Lung microvascular endothelial cell (primary cell): ENCODE measurements around the gene CCDC74A. TPM values are rescaled to one million over a fixed set of nuclear protein-coding genes. Genes with fewer than 3 reads are reported as not detected.
A peak's percentile ranks its signal among the peaks of the same experiment; 100 is the strongest.
"Not testable (repeated sequence)": the region's sequence is repeated elsewhere in the genome, so short reads cannot be mapped to it uniquely, and the experiment has no call there.

Experiments used
- DNase-seq, 2 donors: peaks; one replicate each; pipeline versions ENCODE4 v3.0.0 to v3.0.0-alpha.2; 2010; ENCODE audit warnings: low read depth in 2 of 2
- total RNA-seq: library from RNA; depleted of rRNA; stranded (reverse); fragments of >200 nt; gene quantifications from 2 replicates; pipeline ENCODE4 v1.2.1, GENCODE V29; 2014

Gene CCDC74A
- 3.5 and 5.6 TPM in 2 replicates for total RNA-seq

DNA sequence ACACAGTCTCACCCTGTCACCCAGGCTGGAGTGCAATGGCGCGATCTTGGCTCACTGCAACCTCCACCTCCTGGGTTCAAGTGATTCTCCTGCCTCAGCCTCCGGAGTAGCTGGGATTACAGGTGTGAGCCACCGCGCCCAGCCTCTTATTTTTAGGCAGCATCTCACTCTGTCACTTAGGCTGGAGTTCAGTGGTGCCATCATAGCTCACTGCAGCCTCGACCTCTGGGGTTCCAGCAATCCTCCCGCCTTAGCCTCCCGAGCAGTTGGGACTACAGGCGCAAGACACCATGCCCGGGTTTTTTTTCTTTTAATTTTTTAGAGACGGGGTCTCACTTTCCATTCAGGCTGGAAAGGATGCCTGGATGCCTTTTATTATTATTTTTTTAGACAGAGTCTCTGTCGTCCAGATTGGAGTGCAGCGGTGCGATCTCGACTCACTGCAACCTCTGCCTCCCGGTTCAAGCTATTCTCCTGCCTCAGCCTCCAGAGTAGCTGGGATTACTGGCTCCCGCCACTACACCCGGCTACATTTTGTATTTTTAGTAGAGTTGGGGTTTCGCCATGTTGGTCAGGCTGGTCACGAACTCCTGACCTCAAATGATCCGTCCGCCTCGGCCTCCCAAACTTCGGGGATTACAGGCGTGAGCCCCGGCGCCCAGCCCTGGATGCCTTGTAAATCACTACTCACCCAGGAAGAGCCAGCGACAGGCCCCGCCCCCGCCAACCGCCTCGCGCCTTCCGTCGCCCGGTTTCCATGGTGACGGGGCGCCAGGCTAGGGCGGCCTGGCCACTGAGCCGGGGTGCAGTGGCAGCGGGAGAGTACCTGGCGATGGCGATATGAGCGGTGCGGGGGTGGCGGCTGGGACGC, at the start of gene CCDC74A:
Gene CCDC74A, plus strand, starts transcription at position 758 of the 871 bp plus-strand sequence. Its CDS starts 83 bp downstream, at position 841.
- not testable (repeated sequence) for DNase-seq

DNA sequence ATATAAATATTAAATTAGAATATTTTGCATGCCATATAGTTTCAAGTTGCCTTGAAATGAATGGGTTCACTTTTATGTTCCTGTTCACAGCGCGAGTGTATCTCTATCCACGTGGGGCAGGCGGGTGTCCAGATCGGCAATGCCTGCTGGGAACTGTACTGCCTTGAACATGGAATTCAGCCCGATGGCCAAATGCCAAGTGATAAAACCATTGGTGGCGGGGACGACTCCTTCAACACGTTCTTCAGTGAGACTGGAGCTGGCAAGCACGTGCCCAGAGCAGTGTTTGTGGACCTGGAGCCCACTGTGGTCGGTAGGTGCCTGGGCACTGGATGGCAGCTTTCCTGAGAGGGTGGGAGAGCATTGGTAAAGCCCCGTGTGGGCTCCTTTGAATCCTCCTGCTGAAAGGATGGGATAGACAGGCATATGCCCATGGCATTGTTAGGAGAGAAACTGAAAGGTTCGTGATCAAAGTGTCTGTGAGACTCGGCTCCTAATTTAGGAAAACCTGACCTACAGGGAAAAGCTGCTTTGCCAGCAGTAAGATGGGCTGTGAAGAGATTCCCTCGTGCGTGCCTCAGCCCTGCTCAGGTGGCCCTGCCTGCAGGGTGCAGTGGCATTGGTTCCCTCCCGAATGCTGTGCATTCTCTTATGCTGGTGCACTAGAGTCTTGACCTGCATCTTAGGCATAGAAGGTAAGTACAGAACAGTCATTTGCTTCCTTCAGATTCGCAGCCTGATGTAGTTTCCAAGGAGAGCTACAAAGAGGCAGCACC, 49.4 kb upstream of the CCDC74A start:
- DNase-seq = not testable (repeated sequence)

DNA sequence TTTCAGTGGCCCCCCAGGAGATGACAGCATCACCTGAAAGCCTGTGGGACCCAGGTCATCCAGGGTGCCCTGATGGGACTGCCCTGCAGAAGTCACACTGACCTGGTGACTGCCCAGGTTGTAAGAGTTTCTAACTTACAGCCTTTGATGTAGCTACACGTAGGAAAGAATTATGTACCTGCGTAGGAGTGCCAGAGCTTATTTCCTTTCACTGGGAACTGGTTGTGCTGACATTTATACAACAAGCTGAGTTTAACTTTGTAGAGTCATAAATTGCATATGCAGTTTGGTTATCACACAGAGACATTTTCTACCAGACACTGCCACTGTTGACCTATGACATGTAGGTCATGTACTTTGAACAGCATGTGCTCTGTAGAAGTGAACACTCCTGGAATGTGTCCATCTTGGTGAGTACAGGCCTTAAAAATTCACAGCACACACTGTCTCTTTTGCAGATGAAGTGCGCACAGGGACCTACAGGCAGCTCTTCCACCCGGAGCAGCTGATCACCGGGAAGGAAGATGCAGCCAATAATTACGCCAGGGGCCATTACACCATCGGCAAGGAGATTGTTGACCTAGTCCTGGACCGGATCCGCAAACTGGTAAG, 48.7 kb upstream of the CCDC74A start:
- not testable (repeated sequence) for DNase-seq

DNA sequence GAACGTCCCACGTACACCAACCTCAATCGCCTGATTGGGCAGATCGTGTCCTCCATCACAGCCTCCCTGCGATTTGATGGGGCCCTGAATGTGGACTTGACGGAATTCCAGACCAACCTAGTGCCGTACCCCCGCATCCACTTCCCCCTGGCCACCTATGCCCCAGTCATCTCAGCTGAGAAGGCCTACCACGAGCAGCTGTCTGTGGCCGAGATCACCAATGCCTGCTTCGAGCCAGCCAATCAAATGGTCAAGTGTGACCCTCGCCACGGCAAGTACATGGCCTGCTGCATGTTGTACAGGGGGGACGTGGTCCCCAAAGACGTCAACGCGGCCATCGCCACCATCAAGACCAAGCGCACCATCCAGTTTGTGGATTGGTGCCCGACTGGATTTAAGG, 47.3 kb upstream of the CCDC74A start:
- not testable (repeated sequence) for DNase-seq

DNA sequence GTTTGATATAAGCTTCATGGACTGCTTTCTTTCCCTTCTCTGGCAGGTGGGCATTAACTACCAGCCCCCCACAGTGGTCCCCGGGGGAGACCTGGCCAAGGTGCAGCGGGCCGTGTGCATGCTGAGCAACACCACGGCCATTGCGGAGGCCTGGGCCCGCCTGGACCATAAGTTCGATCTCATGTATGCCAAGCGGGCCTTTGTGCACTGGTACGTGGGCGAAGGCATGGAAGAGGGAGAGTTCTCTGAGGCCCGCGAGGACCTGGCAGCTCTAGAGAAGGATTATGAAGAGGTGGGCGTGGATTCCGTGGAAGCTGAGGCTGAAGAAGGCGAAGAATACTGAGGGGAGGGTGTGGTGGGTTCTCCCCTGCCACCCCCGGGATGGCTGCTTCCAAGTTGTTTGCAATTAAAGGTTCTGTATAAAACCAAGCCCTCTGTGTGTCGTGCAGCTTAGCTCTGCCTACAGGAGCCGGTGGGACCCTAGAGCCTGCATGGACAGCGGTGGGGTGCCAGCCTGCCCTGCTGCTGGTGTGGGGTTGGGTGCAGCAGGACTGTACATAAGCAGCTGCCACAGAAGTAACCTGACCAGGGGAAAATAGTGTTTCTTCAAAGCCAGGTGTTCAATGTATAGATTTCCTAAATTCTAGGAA, 45.1 kb upstream of the CCDC74A start:
- DNase-seq = not testable (repeated sequence)

DNA sequence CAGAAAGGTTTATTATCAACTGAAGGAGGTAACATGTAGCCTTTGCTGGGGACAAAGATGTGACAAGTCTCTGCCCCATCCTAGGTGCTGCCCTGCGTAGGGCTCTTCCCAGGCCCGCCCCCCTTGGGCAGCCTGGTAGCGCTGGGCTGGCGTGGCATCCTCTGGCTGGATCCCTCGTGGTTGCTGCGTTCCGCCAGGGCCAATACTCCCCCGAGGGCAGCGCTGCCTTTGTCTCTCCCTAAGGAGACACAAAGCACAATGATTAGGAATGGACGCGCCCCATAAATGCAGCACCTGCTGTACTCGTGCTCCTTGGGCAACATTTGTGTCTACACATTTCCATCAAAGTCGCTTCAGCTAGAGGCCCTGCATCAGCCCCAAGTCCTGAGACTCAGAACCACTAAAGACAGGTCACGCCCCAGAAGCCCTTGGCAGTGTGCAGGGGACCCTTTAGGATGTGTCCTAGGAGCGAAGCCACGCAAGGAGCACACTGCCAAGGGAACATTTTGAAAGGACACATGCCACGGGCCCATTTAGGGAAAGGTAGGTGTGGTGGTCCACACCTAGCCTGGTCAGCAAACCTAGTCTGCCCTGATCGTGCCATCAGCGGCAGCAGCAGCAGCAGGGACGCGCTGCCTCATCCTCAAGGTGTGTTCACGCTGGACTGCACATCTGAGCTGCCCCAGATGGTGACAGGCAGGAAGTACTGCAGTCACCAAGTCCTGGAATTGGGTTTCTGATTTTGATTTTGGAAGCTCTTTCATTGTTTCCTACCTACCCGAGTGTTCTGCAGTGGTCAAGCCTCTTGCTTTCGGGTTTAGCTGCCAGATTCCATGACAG, 43.5 kb upstream of the CCDC74A start:
- not testable (repeated sequence) for DNase-seq

DNA sequence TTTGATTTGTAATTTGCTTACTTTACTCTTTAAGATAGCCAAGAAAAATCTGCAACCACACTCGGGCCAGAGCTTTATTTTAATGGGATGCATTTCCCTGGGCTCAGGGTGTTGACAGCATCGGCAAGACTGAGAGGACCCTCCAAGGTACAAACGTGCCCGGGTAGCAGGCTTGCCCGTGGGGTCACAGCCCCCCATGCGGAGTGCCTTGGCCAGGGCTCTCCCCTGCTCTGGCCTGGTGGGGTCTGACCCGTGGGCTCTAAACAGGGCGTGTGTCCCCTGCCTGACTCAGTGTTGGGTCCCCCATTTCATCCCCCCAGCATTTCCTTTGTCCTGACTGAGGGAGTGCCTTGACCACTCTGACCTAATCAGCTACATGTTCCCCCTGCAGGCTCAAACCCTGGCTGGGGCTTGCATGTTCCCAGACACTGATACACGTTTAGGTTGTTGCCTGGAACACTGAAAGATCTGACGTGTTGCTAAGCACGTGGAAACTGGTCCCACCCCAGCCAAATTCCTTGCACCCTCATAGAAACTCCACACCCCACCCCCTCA, 42.7 kb upstream of the CCDC74A start:
- DNase-seq = not testable (repeated sequence)

DNA sequence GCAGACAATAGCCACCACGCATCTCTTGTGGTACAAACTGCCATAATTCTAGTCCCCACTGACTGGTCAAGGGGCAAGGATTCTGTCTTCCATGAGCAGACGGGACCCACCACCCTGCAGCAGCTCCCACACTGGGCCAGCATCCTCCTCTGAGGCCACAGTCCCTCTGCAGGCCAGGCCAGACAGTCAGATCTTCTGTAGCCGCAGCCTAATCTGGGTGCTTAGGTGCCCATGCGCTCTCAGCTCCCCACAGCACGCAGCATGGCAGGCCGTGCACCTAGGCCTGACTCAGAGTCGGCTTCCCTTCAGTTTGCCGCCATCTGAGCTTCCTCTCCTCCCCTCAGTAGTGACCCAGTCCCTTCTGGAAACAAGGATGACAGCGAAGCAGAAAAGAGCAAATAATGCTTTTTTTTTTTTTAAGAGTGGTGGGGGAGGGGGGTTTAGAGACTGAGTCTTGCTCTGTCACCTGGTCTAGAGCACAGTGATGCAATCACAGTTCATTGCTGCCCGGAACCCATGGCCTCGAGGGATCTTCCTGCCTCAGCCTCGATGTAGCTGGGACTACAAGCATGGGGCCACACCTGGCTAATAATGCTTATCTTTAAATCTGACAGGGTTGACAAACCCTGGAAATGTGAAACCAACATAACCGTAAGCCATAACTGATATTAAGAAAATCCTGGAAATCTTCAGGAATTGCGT, 41.3 kb upstream of the CCDC74A start:
- not testable (repeated sequence) for DNase-seq

DNA sequence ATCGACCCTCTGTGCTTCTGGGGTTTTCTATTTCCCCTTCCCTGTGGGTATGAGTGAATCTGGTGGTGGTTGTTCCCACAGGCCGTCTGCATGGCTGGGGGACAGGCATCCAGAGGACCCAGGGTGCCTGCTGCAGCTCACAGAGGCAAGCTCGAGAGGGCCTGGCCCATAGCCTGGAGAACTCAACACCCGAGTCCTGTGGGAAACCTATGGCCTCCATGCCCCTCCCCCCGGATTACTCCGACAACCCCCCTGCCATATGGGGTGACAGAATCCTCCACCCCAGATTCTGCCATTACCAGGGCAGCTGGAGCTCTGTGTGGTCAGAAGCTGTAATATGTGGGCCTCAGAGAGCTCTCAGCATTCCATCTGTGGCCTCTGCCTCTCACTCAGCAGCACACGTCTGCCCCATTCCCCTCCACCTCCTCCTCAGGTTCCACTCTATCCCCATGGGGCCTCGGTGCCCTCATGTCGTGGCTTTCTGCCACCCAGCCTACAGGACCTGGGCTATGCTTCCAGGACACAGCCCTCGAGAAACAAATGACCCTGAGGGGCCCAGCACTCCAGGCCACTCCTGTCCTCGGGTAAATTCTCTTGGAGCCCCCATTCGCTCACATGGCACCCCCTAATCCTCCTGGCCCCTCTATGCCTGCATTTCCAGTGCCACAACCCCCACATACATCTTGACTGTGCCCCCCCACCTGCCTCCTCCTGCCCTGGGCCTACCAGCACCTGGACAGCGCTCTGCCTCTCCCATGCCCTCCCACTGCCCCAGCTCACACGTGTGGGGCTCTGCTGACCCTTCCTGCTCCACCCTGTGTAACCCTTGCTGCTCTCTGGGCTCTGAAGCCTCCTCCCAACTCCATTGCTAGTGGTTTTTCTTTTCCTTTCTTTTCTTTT, 39.1 kb upstream of the CCDC74A start:
- no peak for DNase-seq

DNA sequence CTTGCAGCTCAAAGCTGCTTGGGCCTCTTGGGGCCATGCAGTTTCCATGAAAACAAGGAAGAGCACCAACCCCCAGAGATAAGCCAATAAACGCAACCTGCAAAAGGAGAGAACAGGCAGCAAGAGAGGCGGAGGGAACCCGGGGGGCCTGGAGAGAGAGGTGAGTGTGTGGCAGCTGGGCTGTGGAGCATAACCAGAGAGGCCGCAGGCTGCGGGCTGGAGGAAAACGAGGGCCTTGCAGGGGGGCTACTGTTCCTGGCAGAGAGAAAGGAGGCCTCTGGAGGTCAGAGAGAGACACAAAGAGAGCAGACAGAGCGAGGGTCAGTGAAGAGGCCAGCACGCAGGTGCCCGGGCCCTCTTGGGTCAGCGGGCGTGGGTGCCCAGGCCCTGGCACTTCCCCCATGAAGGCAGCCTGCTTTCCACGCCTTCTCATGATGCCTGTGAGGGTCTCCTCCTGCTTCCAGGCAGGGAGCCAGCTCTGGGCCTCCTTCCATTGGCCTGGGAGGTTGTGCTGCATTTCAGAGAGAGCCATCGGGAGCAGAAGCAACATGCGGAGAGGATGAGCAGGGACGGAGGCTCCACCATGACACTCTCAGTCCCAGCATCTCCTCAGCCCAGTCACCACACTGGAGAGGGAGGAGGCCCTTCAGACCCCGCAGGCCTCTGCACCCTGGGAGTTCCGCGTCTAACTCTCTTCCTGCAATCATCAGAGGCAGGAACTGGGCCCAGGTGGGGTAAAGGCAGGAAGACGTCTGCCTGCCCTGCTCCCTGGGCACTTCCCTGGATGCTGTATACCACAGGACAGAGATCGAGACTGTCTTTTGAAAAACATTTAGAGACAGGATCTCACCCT, 36.8 kb upstream of the CCDC74A start:
- DNase-seq = peak in 1 of 2 donors; percentile 24

DNA sequence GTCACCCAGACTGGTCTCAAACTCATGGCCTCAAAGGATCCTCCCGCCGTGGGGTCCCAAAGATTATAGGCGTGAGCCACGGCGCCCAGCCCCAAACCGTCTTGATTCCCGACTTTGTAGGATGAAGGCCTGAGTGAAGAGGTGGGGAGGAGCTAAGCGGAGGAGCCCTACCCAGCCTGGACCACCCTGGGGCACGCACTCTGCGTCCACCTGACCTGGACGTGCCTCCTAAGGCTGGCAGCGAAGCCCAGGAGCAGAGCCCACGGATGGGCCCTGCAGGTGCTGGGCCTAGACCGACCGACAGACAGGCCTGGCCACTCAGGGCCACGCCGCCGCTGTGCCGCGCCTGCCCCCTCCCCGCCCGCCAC, 36.2 kb upstream of the CCDC74A start:
- not testable (repeated sequence) for DNase-seq

DNA sequence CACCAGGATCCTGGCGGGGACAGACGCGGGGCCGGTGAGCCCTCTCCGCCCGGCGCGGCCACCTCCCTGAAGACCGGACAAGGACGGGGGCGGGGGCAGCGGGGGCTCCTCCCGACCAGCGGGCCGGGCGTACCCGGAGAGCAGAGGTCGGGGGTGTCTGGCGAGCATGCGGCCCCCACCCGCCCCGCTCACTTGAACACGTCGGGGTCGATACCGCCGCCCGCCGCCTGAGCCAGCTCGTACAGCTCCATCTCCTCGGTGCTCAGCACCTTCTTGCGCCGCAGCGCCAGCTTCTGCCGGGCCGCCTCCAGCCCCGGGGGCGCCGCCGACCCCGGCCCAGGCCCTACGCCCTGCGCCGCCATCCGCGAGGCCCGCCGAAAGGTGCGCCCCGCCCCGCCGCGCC, 35.7 kb upstream of the CCDC74A start, which contains the start of gene MZT2A:
Gene MZT2A, minus strand, starts transcription at position 383 of the 403 bp plus-strand sequence. Its CDS starts 21 bp downstream, at position 362.
- not testable (repeated sequence) for DNase-seq

DNA sequence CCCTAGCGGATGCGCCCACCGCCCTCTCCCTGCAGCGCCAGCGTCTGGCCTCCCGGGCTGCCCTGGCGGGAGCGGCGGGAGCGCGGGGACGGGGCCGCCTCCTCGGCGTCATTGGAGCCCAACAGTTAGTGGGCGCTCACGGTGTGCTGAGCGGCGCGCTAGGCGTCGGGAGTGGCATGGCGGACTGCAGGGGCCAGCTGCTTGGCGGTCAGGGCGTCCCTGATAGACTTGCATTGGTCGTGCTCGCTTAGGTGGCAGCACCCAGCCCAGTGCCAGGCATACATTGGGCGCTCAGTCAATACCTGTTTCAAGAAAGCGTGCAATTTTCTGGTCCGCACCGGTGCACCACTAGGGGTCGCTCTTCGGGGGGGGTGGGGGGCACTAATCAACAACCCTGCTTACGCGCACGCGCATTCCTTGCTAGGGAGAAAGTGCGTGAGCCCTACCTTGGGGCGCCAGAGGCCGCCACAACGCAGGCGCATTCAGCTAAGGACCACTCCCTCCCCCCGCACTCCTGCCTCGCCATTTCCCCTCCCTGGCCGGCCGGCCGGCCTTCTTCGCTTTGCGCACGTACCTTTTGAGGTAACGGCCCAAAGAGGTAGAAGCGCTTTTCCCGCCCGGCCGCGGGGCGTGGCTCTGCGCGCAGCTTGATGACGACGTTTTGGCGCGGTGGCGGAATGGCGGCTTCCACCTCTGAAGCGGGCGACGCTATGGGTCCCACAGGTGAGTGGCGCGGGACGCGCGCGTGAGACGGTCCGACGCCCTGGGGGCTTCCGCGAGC, 35.1 kb upstream of the CCDC74A start:
- peak; percentile 93 to 96 for DNase-seq

DNA sequence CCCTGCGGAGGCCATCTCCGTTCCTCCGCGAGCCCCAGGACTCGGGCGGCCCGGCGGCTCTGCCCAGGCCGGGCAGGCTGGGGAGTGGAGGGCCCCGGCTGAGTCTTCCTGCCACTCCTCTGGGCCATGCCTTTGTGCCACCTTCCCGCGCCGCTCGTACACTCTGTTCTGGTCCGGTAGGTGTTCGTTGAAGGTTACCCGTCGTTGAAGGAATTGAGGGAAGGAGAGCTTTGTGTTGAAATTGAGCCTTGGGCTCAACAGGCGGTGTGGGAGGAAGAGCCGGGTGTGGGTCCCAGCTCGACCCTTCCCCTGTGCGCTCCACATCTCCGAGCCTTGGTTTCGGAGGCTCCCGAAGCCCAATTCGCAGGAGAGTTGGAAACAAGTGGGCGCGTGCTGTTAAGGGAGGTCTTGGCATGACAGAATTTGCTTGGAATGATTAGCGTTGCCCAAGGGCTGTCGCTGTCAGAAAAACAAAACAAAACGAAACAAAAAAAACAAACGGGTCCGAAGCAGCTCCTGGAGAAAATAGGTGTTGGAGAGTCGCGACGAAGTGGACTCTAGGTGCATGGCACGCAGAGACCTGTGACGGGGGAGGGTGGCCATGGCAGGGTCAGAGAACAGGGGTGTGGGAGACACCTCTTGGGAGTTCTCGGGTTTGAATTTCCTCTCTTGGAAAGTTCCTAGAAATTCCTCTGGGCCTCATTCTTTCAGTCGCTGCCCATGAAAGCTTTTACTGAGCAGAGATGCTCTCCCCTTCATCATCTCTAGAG, 34.3 kb upstream of the CCDC74A start:
- peak in 1 of 2 donors; percentile 8 for DNase-seq

DNA sequence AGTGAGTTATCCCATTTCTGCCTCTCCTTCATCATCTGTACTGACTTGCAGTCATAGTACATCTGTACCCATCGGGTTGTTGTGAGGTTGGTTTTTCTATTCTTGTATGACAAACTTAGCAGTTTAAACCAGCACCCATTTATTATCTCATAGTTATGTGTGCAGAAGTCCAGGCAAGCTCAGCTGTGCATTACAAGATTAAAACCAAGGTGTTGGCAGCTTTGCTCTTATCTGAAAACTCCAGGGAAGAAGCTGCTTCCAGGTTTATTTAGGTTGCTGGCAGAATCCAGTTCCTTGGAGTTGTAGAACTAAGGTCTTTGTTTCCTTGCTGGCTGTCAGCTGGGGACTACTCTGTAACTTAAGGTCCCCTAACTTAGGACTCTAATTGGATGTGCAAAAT, 32.2 kb upstream of the CCDC74A start:
- DNase-seq = not testable (repeated sequence)
